HepG2 (cell line): Measurements from ENCODE around the gene PADI6.

Experiments used
- ARHGAP35 ChIP-seq: sonication (generic); formaldehyde crosslinking; IDR thresholded peaks from 2 replicates; pipeline ENCODE4 v1.9.0; 2022; ENCODE audit warnings: mild to moderate bottlenecking, inconsistent platforms, moderate library complexity, missing genetic modification reagents, borderline replicate concordance
- CTCF ChIP-seq: sonication (generic); formaldehyde crosslinking; IDR thresholded peaks from 2 replicates; pipeline ENCODE4 v1.5.0; 2020; ENCODE audit warnings: mild to moderate bottlenecking, missing genetic modification reagents, moderate library complexity
- EHMT2 ChIP-seq: fragments of 200-600 bp; sonication (generic); IDR thresholded peaks from 2 replicates; pipeline ENCODE4 v1.7.0; 2017; ENCODE audit warnings: antibody characterized with exemption, low read depth, low read length, borderline replicate concordance
- KDM5A ChIP-seq: fragments of 200-600 bp; sonication (generic); IDR thresholded peaks from 2 replicates; pipeline ENCODE4 v1.7.0; 2018; ENCODE audit warnings: antibody characterized with exemption, mild to moderate bottlenecking, low read length, borderline replicate concordance
- MTF1 ChIP-seq: sonication (generic); formaldehyde crosslinking; IDR thresholded peaks from 2 replicates; pipeline ENCODE4 v1.5.0; 2020; ENCODE audit warnings: missing genetic modification reagents
- MYC ChIP-seq: sonication (generic); formaldehyde crosslinking; IDR thresholded peaks from 2 replicates; pipeline ENCODE4 v1.9.0; 2021; ENCODE audit warnings: missing genetic modification reagents, borderline replicate concordance
- NFATC3 ChIP-seq: sonication (generic); formaldehyde crosslinking; IDR thresholded peaks from 2 replicates; pipeline ENCODE4 v1.5.1; 2020; ENCODE audit warnings: mild to moderate bottlenecking, missing genetic modification reagents
- NONO ChIP-seq, 2 experiments: fragments of 450-650 bp in 1 of 2; sonication (generic) in 1 of 2; formaldehyde crosslinking in 1 of 2; IDR thresholded peaks in 1 of 2; conservative IDR thresholded peaks in 1 of 2; 2 replicates each; pipeline versions ENCODE4 v1.6.1 to v1.8.0; 2017 to 2022; ENCODE audit warnings: mild to moderate bottlenecking in 1 of 2, missing genetic modification reagents in 1 of 2, moderate library complexity in 1 of 2
- ZBTB37 ChIP-seq: sonication (generic); formaldehyde crosslinking; IDR thresholded peaks from 2 replicates; pipeline ENCODE4 v1.4.0; 2020; ENCODE audit warnings: mild to moderate bottlenecking, missing genetic modification reagents
- ZNF224 ChIP-seq: sonication (generic); formaldehyde crosslinking; IDR thresholded peaks from 2 replicates; pipeline ENCODE4 v1.5.0; 2020; ENCODE audit warnings: mild to moderate bottlenecking, missing genetic modification reagents
- TF ChIP-seq, protein P1 (sequence below): sonication (generic); formaldehyde crosslinking; IDR thresholded peaks from 2 replicates; pipeline ENCODE4 v1.9.0; 2022; ENCODE audit warnings: missing genetic modification reagents, mild to moderate bottlenecking, borderline replicate concordance
- TF ChIP-seq, protein P2 (sequence below): sonication (generic); formaldehyde crosslinking; IDR thresholded peaks from 2 replicates; pipeline ENCODE4 v1.5.1; 2020; ENCODE audit warnings: mild to moderate bottlenecking, missing genetic modification reagents, borderline replicate concordance

DNA sequence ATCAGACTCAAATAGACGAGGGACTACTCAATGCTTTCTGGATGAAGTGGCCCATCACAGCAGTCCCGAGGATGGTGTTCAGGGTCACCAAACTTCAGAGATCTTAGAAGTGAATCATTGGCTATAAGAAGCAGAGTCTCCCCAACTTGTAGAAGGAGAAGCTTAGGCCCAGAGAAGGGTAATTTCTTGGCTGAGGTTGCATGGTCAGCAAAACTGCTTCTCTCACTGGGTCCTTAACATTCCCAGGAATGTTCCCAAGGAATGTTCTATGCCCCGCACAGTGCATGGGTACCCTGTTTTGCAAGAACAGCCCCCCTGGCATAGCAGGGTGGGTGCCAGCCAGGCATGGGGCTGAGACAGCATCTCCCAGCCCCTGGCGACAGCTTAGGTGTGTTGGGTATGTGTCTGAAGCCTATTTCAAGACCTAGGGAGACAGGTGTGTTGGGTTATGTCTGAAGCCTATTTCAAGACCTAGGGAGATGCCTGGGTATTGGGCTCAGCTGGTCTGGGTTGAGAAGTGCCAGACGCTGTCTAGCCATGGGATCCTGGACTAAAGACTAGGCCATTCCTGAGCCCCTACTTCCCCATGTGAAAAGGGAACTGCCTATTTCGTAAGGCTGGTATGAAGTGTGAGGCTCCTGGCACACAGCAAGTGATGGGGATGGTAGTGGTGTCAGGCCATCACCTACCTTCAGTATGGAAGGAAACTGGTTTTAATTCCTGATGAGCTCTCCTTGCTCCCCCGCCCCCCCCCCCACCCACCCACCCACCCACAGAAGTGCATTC lies 26.1 kb downstream of the PADI6 start:
- TF ChIP-seq CTCF (CRISPR knock-in tag) (no peak), EHMT2 (no peak), ARHGAP35 (no peak), KDM5A (no peak), MTF1 (no peak), MYC (CRISPR knock-in tag) (no peak), NFATC3 (no peak), ZNF224 (no peak), ZBTB37 (CRISPR knock-in tag) (no peak), NONO (IDR thresholded peaks at IDR 0.05) (no peak), NONO (CRISPR knock-in tag; conservative IDR thresholded peaks at IDR 0.05) (no peak)
- TF ChIP-seq, protein P1, sequence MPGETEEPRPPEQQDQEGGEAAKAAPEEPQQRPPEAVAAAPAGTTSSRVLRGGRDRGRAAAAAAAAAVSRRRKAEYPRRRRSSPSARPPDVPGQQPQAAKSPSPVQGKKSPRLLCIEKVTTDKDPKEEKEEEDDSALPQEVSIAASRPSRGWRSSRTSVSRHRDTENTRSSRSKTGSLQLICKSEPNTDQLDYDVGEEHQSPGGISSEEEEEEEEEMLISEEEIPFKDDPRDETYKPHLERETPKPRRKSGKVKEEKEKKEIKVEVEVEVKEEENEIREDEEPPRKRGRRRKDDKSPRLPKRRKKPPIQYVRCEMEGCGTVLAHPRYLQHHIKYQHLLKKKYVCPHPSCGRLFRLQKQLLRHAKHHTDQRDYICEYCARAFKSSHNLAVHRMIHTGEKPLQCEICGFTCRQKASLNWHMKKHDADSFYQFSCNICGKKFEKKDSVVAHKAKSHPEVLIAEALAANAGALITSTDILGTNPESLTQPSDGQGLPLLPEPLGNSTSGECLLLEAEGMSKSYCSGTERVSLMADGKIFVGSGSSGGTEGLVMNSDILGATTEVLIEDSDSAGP (CRISPR knock-in tag), result no peak
- TF ChIP-seq, protein P2, sequence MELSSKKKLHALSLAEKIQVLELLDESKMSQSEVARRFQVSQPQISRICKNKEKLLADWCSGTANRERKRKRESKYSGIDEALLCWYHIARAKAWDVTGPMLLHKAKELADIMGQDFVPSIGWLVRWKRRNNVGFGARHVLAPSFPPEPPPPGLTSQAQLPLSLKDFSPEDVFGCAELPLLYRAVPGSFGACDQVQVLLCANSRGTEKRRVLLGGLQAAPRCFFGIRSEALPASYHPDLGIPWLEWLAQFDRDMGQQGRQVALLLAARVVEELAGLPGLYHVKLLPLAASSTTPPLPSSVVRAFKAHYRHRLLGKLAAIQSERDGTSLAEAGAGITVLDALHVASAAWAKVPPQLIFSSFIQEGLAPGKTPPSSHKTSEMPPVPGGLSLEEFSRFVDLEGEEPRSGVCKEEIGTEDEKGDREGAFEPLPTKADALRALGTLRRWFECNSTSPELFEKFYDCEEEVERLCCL (CRISPR knock-in tag), result no peak
